Mesenteric fat pad (tissue), 1 donor: ENCODE measurements around the gene UQCR11. TPM values are rescaled to one million over a fixed set of nuclear protein-coding genes. Genes with fewer than 3 reads are reported as not detected.

ENCODE experiments used
- DNase-seq: peaks from one replicate; pipeline ENCODE4 v3.0.0-alpha.2; 2020; ENCODE audit warnings: low spot score
- total RNA-seq: library from RNA; stranded (reverse); fragmentation: NEBNext Ultra II Directional; extraction: Animal tissue kit (Norgen Biotek cat#: 25700); gene quantifications from one replicate; pipeline ENCODE4 v1.2.1, GENCODE V29; 2021
- donor health status: DM: yes; HTN: yes; CAD: no.

UQCR11 gene
- total RNA-seq, 1 donor from 2014 or later, result 239 TPM

DNA sequence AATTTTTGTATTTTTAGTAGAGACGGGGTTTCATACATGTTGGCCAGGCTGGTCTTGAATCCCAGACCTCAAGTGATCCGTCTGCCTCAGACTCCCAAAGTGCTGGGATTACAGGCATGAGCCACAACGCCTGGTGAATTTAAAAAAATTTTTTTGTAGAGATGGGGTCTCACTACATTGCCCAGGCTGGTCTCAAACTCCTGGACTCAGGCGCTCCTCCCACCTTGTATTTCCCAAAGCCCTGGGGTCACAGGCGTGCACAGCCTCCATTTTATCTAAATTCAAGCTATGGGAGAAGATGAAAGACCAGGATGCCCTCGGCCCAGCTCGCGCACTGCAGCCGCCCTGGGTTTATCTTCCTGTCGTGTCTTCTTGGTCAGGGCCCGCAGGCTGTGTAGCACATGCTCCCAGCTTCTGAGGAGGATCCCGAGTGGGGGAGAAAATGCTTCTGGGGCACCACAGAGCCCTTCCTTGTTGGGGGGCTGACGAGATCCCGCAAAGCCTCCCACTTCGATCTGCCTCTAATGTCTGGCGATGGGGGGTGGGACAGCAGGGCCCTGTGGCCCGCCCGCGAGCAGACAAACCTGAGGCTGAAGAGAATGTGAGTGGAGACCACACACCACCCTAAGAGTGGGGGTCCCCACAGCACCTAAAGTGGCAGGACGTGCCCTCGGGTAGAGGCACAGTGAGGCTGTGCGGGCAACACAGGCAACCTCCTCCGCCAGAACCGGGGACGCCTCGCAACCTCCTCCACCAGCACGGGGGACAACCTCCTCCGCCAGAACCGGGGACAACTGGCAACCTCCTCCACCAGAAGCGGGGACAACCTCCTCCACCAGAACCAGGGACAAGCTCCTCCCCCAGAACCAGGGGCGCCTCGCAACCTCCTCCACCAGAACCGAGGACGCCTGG is 31.3 kb upstream of the UQCR11 start:
- no peak for DNase-seq

GRCh38 chr19:1634938-1635243 is 29.6 kb upstream of the UQCR11 start:
- DNase-seq, result no peak

DNA sequence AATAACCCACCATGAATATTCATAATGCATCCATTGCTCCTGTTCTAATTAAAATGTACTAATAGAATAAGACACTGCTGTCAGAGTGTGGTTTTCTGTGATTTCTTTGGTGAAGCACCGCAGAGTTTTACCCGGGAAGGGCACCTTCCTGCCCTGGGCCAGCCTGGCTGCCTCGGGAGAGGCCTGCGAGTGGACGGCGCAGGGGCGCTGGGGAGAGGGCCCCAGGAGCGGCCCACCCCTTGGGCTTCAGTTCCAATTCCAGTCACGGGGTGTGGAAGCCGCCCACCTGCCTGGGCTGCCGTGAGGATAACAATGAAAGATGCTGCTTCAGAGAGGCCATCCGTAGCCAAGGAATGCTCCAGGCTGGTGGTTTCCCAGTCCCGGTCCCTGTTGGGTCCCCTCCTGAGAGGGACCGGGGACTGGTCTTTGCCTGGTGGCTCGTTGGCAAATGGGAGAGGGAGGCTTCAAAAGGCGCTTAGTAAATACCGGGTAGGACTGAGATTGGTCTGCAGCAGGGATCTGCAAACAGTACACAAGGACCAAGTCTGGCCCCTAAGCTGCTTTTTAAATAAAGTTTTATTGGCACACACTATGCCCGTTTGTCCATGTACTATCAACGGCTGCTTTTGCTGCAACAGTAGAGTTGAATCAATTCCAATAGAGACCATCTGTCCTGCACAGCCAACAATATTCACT is 29.1 kb upstream of the UQCR11 start:
- no peak for DNase-seq

DNA sequence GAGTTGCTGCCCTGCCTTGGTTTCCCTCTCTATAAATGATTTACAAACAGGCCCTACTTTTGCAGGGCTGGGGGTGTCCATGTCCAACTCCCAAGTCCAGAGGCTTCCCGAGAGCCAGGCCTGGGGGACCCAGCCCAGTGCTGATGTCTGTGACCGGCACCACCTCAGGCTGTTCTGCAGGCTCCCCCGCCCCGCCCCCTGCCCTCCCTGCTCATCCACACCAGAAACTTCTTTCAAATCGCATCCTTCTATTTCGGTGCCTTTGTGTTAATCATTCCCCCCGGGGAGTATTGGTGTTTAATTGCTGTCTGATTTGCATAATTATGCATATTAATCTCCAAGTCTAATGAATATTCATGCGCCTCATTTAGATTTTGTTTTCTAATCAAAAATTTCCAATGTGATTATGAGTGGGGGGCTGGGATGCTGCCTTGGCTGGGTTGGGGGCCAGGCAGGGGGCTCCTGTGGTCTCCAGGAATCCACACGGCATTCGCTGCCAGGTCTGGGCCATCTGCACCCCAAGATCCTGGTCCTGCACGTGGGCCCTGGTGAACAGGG is 28.1 kb upstream of the UQCR11 start:
- DNase-seq, result no peak

DNA sequence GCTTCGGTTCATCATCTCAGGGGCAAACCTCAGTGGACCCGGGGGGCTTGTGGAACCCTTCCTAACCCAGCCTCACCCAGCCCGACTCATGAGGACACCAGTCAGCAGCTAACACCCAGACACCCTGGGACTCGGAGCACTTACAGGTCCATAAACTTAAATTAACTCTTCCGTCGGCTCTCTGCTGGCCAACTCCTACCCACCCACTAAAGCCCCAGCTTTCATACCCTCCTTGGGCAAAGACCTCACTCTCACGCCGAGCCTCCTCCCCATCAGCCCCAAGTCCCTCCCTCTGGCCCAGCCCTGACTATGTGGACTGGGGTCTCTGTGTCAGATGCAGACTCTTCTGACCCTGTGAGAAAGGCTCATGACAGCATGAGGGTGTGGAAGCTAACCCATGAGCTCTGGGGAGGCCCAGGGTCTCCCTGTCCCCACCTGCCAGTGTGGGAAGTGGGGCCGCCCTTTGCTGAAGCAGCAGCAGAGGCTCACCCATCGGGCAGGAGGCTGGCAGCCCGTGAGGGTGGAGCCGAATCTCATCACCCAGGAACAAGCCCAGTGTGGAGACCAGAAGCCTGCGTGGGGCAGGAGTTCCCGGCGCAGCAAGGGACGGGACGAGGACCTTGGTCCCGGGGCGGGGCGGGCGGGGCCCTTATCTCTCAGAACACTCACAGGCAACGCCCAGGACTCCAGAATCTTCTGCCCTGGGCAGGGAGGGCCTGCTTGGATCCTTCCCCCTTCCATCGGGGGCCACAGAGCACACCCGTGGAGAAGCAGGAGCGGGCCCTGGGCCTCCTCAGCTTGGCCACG is 27.4 kb upstream of the UQCR11 start:
- DNase-seq, result no peak

- DNase-seq, result no peak
Observed at GRCh38 chr19:1631557-1632100, 26.4 kb upstream of the UQCR11 start.

DNA sequence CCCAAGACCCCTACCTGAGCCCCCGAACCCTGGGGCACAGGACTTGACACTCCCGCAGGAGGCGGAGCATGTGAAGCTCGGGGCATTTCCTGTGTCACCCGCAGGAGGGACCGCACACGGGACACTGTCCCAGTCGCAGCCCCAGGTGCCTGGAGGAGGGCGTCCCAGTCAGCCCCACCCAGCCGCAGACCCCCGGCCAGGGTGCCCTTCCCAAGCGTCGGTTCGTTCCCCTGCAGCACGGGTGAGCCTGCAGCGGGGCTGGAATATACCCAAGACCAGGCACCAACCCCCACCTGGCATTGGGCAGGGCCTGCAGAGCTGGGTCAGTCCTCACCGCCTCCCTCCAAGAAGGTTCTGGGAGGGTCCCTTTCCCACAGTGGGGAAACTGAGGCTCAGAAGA is 25.5 kb upstream of the UQCR11 start:
- DNase-seq, result no peak

DNA sequence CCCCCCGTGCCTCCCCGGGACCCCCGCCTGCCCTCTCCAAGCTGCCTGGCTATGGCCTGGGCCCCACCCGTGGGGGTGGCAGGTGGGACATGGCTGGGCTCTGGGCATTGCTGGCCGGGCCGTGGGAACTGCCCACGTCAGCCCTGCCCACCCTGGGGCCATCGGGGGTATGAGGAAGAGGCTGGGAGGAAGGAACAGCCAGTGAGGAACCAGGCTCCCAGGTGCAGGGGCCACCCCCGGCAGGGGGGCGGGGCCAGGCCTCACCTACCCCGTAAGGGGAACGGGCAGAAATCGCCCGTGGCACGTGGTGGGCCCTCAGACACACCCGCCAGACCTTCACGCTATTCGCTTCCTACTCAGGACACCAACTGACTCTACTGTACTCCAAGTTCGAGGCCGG is 24.8 kb upstream of the UQCR11 start:
- no peak for DNase-seq

DNA sequence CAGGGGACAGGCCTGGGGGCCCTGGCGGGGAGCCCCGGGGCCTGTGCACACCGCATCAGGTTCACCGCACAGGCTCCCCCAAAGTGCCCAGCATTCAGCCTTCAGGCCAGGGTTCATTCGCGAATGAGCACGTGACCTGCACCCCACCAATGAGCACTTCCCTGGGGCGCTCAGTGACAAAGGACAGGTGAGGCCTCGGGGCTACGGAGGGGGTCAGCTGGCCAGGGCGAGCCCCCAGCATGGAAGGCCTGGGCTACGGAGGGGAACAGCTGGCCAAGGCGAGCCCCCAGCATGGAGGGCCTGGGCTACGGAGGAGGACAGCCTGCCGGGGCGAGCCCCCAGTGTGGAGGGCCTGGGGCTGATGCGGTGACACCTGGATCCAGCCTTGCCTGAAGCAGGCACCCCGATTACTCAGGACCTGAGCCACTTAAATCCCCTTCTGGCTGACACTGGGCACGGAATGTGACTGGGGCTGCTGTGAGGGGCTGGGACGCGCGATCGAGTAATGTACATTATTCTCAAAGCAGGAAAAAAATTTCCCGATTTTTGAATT is 24.1 kb upstream of the UQCR11 start:
- no peak for DNase-seq

- no peak for DNase-seq
Observed at GRCh38 chr19:1627194-1627593, 21.9 kb upstream of the UQCR11 start.

DNA sequence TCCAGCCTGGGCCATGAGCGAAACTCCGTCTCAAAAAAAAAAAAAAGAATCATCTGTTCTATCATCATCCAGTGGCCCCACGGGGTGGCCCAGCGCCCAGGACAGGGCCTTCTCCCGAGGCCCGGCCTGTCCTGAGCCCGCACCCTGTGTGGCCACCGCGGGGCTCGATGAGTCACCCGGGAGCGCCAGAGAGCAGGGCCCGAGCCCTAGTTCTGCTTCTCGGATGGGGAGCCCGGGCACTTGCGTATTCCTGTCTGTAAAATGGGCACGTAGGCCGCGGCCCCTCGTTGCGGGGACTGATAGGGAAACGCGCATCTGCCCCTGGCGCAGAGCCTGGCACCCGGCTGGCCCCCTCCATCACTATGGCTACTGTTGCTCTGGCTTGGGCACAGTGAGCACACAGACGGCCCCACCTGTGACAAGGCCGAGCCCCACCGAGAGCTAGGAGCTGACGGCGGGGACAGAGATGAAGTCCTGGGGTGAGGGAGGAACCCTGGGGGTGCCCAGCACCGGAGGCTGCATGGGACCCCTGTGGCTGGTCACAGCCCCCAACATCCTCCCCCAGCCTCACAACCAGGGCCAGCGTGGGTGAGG is 21.3 kb upstream of the UQCR11 start:
- DNase-seq, result no peak

GRCh38 chr19:1624458-1624857 is 19.2 kb upstream of the UQCR11 start:
- DNase-seq, result no peak

DNA sequence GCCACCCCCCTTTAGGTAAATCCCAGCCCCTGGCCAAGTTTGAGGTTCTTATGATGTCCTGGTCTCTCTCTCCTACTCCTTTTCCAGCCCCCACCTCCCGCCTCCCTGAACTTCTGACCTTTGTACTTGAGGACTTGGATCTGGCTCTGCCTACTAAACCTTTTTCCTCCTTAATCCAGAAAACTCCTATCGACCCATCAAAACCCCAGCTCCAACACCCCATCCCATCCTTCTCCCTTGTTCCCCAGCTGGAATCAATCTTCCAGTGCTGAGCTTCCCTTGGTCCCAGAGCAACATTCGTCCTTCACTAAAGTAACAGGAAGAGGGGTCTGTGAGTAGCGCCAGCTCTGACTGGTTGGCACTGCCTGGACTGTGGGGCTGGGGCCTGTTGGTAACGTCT is 17.3 kb upstream of the UQCR11 start:
- DNase-seq, result no peak

DNA sequence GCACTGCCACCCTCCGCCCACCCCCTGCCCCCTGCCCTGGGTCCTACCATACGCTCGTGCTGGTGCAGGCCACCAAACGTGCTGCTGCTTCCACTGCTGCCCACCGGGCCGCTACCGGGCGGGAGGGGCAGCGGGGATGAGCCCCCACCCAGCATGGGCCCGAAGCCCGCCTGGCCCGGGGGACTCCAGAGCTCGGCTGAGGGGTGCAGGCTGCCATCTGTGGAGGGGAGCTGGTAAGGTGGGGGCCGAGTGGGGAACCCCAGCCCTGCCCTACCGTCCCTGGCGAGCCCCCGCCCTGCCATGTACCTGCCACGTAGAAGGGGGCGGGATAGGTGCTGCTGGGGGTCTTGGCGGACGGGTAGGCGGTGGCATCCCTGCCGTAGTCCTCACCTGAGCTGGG is 16.7 kb upstream of the UQCR11 start:
- no peak for DNase-seq

DNA sequence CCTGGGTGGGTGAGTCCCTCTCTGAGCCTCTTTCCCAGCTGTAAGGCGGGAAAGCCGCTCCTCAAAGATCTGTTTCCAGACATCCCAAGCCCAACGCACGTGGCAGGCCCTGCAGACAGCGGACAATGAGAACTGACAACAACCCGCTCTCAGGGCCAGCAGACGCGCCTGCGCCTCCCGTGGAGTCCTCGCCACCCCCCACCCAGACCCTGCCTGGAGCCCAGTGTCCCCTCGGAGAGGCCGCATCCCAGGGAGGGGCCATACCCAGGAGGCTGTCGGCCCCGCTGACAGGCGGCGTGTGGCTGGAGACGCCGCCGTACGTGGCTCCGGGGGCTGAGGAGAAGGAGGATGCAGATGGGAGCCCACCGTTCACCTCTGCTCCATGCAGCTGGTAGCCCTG is 16.3 kb upstream of the UQCR11 start:
- DNase-seq, result no peak

- no peak for DNase-seq
Observed at GRCh38 chr19:1621021-1621420, 15.8 kb upstream of the UQCR11 start.

DNA sequence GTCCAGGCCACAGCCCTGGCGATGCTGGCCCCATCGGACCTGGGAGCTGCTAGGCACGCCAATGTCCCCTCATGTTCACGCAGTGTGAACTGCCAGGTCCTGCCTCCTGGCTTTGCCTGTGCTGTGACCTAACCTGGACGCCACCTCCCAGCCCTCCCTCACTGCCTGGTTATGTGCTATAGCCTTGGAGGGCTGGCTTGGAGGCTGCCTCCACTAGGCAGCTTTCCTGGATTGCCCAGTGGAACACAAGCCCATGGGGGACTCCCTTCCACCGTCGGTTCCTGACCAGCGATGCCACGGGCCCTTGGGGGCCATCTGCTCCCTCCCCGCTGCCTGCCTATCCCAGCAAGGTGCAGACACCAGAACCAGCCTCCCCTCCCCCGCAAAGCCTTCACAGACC is 15.2 kb upstream of the UQCR11 start:
- no peak for DNase-seq

- DNase-seq, result no peak
Observed at GRCh38 chr19:1619703-1620102, 14.4 kb upstream of the UQCR11 start.

- no peak for DNase-seq
Observed at GRCh38 chr19:1619094-1619439, 13.8 kb upstream of the UQCR11 start.

GRCh38 chr19:1618157-1619093 is 13.2 kb upstream of the UQCR11 start:
- DNase-seq, result no peak
